HS-5 (cell line): ENCODE results near the gene COQ10A.

Experiments
- DNase-seq: peaks from one replicate; pipeline ENCODE4 v3.0.0-alpha.2; 2012; ENCODE audit warnings: low read depth

The COQ10A gene

DNA sequence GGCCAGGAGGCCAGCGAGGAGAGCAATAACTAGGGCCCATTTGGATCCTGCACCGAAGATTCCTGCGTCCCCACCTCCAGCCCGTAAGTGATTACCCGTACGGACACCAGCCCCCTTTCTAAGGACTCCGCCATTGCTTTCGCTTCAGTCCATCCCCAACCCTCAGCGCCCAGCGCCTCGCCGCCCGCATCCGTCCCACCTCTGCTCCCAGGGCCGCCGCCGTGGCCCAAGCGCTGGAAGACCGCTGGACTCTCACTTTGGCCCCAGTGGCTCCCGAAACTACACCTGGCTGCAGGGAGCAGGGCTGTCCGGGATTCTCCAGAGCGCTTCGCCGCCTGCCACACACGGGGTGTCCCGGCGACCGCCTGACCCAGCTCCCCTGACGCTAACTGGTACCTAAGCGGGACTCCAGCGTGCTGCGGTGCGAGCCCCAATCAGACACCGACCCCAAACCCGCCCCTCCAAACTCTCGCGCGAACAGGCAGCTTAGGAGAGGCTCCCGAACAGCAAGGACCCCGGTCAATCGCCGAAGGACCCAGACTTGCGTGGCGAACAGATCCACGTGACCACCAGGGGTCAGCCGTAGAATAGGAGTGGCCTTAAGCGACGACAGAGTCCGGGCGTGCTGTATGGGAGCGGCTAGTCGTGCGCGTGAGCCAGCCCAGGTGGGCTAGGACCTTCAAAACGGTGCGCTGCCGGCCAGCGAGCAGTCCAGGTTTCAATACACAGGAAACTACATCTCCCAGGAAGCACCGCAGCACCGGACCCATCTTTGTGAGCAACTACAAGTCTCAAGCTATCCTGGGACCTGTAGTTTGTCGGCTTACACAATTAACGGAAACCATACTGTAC lies 49.1 kb downstream of the COQ10A start, which contains the start of gene CNPY2:
Gene CNPY2 (minus strand): TSS at position 367 of the 852 bp plus-strand sequence. CDS start 771 bp downstream, outside the sequence.
- peak; percentile 93 for DNase-seq

DNA sequence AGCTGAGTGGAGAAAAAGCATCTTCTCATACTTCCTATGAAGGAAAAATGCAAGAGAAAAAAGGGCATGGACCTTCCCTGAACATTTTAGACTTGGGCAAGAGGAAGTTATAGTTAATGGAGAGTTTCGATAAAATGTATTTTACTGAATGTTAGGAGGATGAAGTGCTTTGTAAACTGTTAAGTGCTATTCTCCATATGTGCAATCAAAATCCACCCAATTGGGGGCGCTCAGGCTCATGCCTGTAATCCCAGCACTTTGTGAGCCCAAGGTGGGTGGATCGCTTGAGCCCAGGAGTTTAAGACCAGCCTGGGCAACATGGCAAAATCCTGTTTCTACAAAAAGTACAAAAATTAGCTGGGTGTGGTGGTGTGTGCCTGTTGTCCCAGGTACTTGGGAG lies 50.9 kb downstream of the COQ10A start:
- DNase-seq, result no peak
